Mammary epithelial cell (primary cell): ENCODE measurements around the gene FMO4.

Experiments
- EZH2 ChIP-seq: IDR thresholded peaks from 2 replicates; pipeline ENCODE4 v1.6.1; 2012; ENCODE audit warnings: low read length, inconsistent platforms, borderline replicate concordance
- TF ChIP-seq, protein P1 (sequence below), 2 donors: IDR thresholded peaks in 1 of 2; conservative IDR thresholded peaks in 1 of 2; 2 replicates each; pipeline ENCODE4 v1.5.1; 2011 to 2012; ENCODE audit warnings: inconsistent platforms in 2 of 2, low read length in 2 of 2, mild to moderate bottlenecking in 2 of 2, control low read depth in 1 of 2, low read depth in 1 of 2; ENCODE audit not compliant: insufficient read depth in 1 of 2; ENCODE audit errors: extremely low read depth in 1 of 2

DNA sequence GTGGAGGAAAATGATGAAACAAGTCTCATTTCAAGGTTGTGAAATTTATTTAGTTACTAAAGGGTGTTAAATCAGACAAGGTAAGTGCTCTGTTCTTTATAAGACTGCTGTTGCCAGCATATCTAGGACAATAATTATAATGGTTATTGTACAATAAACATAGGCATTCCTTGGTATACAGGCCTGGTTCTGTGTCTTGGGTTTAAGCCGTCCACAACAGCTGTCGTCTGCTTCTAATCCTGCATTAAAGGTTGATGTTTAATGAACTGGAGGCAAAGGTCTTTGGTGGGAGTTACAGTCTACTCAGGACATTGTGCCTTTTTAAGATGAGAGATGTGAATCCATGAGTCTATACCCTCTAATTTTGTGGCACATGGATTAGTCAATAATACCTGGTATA, 23.4 kb upstream of the FMO4 start:
- TF ChIP-seq, protein P1, sequence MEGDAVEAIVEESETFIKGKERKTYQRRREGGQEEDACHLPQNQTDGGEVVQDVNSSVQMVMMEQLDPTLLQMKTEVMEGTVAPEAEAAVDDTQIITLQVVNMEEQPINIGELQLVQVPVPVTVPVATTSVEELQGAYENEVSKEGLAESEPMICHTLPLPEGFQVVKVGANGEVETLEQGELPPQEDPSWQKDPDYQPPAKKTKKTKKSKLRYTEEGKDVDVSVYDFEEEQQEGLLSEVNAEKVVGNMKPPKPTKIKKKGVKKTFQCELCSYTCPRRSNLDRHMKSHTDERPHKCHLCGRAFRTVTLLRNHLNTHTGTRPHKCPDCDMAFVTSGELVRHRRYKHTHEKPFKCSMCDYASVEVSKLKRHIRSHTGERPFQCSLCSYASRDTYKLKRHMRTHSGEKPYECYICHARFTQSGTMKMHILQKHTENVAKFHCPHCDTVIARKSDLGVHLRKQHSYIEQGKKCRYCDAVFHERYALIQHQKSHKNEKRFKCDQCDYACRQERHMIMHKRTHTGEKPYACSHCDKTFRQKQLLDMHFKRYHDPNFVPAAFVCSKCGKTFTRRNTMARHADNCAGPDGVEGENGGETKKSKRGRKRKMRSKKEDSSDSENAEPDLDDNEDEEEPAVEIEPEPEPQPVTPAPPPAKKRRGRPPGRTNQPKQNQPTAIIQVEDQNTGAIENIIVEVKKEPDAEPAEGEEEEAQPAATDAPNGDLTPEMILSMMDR (conservative IDR thresholded peaks at IDR 0.05 in 1 of 2, IDR thresholded peaks at IDR 0.05 in 1 of 2; ENCODE audit: extremely low read depth in 1 of 2, insufficient read depth in 1 of 2, low read depth in 1 of 2, low read length in 2 of 2) = no peak
- TF ChIP-seq EZH2 = no peak
